Hepatocyte (in vitro differentiated cells): ENCODE measurements around the gene SYNRG. TPM values are rescaled to one million over a fixed set of nuclear protein-coding genes. Genes with fewer than 3 reads are reported as not detected.

Experiments used
- DNase-seq: peaks from one replicate; pipeline ENCODE4 v3.0.0-alpha.2; 2016; ENCODE audit warnings: low spot score
- H2AFZ ChIP-seq: fragments of 200-600 bp; sonication (generic); 2 replicates; pipeline ENCODE4 v1.6.0; 2016; ENCODE audit warnings: antibody characterized with exemption, mild to moderate bottlenecking
- H3K27ac ChIP-seq: fragments of 200-600 bp; sonication (generic); 2 replicates; pipeline ENCODE4 v1.5.1; 2016; ENCODE audit warnings: mild to moderate bottlenecking
- H3K27me3 ChIP-seq: fragments of 200-600 bp; sonication (generic); 2 replicates; pipeline ENCODE4 v1.6.1; 2016
- H3K36me3 ChIP-seq: fragments of 200-600 bp; sonication (generic); replicated peaks from 2 replicates; pipeline ENCODE4 v1.5.1; 2016; ENCODE audit warnings: low read depth; ENCODE audit not compliant: insufficient read depth
- H3K4me1 ChIP-seq: fragments of 200-600 bp; sonication (generic); 2 replicates; pipeline ENCODE4 v1.5.1; 2016; ENCODE audit warnings: mild to moderate bottlenecking, moderate library complexity; ENCODE audit not compliant: insufficient read depth
- H3K4me2 ChIP-seq: fragments of 200-600 bp; sonication (generic); 2 replicates; pipeline ENCODE4 v1.6.0; 2016
- H3K4me3 ChIP-seq: fragments of 200-600 bp; sonication (generic); 2 replicates; pipeline ENCODE4 v1.5.1; 2016; ENCODE audit warnings: mild to moderate bottlenecking
- H3K79me2 ChIP-seq: fragments of 200-600 bp; sonication (generic); 2 replicates; pipeline ENCODE4 v1.6.0; 2017; ENCODE audit warnings: mild to moderate bottlenecking
- H3K9me2 ChIP-seq: fragments of 200-600 bp; sonication (generic); replicated peaks from 2 replicates; pipeline ENCODE4 v1.6.0; 2017; ENCODE audit warnings: mild to moderate bottlenecking; ENCODE audit not compliant: insufficient read depth
- H3K9me3 ChIP-seq: fragments of 200-600 bp; sonication (generic); 2 replicates; pipeline ENCODE4 v1.5.1; 2016; ENCODE audit warnings: low read depth, mild to moderate bottlenecking
- H4K20me1 ChIP-seq: fragments of 200-600 bp; sonication (generic); 2 replicates; pipeline ENCODE4 v1.6.0; 2016; ENCODE audit warnings: mild to moderate bottlenecking; ENCODE audit not compliant: insufficient read depth, poor library complexity, severe bottlenecking
- EZH2 ChIP-seq: fragments of 200-600 bp; sonication (generic); IDR thresholded peaks from 2 replicates; pipeline ENCODE4 v1.6.1; 2016; ENCODE audit warnings: antibody characterized with exemption, mild to moderate bottlenecking, borderline replicate concordance
- EZH2phosphoT487 ChIP-seq: fragments of 200-600 bp; sonication (generic); IDR thresholded peaks from one replicate; pipeline ENCODE4 v1.6.1; 2018; ENCODE audit warnings: antibody characterized with exemption, mild to moderate bottlenecking, low read depth, moderate library complexity; ENCODE audit not compliant: unreplicated experiment, severe bottlenecking
- WGBS: methylation state at CpG from one replicate; pipeline ENCODE4 v1.1.6; 2016; ENCODE audit warnings: low lambda C conversion rate; ENCODE audit errors: missing lambda C conversion rate; 5-methylcytosine and 5-hydroxymethylcytosine counted together
- polyA plus RNA-seq: library from polyadenylated mRNA; unstranded; fragments of >200 nt; fragmentation: Nextera tagmentation; extraction: Ambion mirVana; gene quantifications from 2 replicates; pipeline ENCODE4 v1.2.1, GENCODE V29; 2016
- total RNA-seq: library from RNA; depleted of rRNA; stranded (reverse); fragments of >200 nt; gene quantifications from 2 replicates; pipeline ENCODE4 v1.2.3, GENCODE V29; 2014
- TF ChIP-seq, protein P1 (sequence below): fragments of 200-600 bp; sonication (generic); IDR thresholded peaks from 2 replicates; pipeline ENCODE4 v1.5.1; 2016; ENCODE audit warnings: antibody characterized with exemption, mild to moderate bottlenecking; ENCODE audit not compliant: poor library complexity

The SYNRG gene
- total and polyA plus RNA-seq, 2 experiments from 2014 or later, result 20.7 to 21.6 TPM

DNA sequence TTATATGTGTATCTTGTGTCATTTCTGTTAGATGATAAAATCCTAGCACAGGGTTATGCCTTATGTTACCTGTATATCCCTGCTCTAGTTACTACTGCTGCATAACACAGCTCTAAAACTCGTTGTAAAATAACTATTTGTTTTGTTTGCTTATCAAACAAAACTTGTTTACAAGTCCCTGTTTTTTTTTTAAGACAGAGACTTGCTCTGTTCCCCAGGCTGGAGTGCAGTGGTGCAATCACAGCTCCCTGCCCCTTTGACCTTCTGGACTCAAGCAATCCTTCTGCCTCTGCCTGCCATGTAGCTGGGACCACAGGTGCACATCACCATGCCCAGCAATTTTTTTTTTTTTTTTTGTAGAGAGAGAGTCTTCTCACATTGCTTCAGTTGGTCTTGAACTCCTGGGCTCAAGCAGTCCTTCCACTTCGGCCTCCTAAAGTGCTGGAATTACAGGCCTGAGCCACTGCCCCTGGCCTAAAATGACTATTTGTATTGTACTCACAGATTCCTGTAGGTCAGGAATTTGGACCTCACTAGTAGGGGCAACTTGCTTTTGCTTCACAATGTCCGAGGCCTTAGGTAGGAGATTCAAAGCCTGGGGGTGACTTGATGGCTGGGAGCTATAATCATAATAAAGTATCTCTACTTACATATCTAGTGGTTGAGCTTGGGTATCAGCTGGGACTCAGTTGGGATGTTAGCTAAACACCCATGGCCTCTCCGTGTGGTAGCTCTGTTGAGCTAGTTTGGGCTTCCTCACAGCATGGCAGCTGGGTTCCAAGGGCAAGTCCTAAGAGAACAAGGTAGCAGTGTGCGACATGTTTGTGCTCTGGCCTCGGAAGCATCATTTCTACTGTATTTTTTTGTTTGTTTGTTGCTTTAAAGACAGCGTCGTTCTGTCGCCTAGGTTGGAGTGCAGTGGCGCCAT, 106.9 kb downstream of the SYNRG start:
- DNase-seq, result no peak
- H3K79me2 ChIP-seq, result peaks cover 87% of the 10 kb centered on the region
- no peaks in the 10 kb centered on the region for H4K20me1 ChIP-seq
- WGBS, result 90% methylated on average over 10 of the region's 10 CpGs
- H3K4me1 ChIP-seq, result peaks cover 8% of the 10 kb centered on the region
- H3K4me3 ChIP-seq, result no peak overlapping the region
- H3K36me3 ChIP-seq, result no peaks in the 10 kb centered on the region
- no peaks in the 10 kb centered on the region for H3K27me3 ChIP-seq
- H3K9me3 ChIP-seq, result no peaks in the 10 kb centered on the region
- no peak overlapping the region for H2AFZ ChIP-seq
- H3K4me2 ChIP-seq, result no peak overlapping the region
- H3K27ac ChIP-seq, result no peak overlapping the region
- TF ChIP-seq EZH2, result no peak
- TF ChIP-seq, protein P1, sequence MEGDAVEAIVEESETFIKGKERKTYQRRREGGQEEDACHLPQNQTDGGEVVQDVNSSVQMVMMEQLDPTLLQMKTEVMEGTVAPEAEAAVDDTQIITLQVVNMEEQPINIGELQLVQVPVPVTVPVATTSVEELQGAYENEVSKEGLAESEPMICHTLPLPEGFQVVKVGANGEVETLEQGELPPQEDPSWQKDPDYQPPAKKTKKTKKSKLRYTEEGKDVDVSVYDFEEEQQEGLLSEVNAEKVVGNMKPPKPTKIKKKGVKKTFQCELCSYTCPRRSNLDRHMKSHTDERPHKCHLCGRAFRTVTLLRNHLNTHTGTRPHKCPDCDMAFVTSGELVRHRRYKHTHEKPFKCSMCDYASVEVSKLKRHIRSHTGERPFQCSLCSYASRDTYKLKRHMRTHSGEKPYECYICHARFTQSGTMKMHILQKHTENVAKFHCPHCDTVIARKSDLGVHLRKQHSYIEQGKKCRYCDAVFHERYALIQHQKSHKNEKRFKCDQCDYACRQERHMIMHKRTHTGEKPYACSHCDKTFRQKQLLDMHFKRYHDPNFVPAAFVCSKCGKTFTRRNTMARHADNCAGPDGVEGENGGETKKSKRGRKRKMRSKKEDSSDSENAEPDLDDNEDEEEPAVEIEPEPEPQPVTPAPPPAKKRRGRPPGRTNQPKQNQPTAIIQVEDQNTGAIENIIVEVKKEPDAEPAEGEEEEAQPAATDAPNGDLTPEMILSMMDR, result no peak
- TF ChIP-seq EZH2phosphoT487, result no peak
- H3K9me2 ChIP-seq, result no peaks in the 10 kb centered on the region

DNA sequence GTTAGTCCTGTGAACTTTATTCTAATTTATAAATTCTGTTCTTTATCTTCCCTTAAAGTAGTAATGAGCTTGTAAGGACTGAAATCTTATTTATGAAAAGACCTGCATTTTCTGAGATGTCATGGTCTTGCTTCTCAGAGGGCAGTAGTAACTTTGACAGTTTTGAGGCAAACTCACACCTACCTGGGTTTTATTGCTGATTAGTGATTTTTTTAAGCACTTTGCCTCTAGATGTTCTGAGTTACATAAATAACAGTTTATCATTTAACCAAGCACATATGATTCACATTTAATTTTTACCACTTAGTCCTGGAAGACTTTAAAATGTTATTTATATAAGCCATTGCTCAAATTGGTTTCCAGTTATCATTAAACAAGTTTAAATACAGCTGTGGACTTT, 108.8 kb downstream of the SYNRG start:
- TF ChIP-seq, protein P1, result no peak
- TF ChIP-seq EZH2 (no peak), EZH2phosphoT487 (no peak)
- no peaks in the 10 kb centered on the region for H3K9me3 ChIP-seq
- no peak overlapping the region for H3K4me3 ChIP-seq
- H4K20me1 ChIP-seq, result no peaks in the 10 kb centered on the region
- peaks cover 8% of the 10 kb centered on the region for H3K4me1 ChIP-seq
- H3K79me2 ChIP-seq, result peaks cover 89% of the 10 kb centered on the region
- H3K27ac ChIP-seq, result no peak overlapping the region
- no peak overlapping the region for H2AFZ ChIP-seq
- no peaks in the 10 kb centered on the region for H3K9me2 ChIP-seq
- no peak overlapping the region for H3K4me2 ChIP-seq
- no peaks in the 10 kb centered on the region for H3K36me3 ChIP-seq
- no peaks in the 10 kb centered on the region for H3K27me3 ChIP-seq
- DNase-seq, result no peak

DNA sequence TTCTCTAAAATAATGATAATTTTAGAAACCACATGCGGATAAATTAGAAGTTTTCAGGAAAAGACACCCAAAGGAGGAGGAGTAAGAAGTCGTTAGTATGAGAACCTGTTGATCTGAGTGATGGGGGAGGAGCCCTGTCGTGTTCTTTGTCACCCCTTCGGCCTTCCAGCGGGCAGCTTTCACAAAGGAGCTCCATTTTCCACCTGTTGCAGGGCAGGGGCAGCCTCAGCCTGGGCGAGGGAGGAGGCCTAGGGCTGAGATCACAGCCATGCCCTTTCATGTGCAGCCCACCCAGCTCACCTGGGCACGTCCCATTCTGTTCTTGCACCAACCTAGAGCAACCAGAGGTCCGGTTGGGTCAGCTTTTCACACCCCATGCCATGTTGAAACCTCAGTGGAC, 114.2 kb downstream of the SYNRG start:
- no peaks in the 10 kb centered on the region for H4K20me1 ChIP-seq
- H3K36me3 ChIP-seq, result no peaks in the 10 kb centered on the region
- H3K9me2 ChIP-seq, result no peaks in the 10 kb centered on the region
- H3K27me3 ChIP-seq, result no peaks in the 10 kb centered on the region
- no peak for TF ChIP-seq EZH2
- TF ChIP-seq, protein P1, result no peak
- TF ChIP-seq EZH2phosphoT487, result no peak
- no peak overlapping the region for H3K27ac ChIP-seq
- 69% methylated on average over 8 of the region's 8 CpGs for WGBS
- no peak overlapping the region for H3K4me3 ChIP-seq
- no peak overlapping the region for H3K4me2 ChIP-seq
- DNase-seq, result no peak
- peaks cover 15% of the 10 kb centered on the region for H3K4me1 ChIP-seq
- H3K9me3 ChIP-seq, result no peaks in the 10 kb centered on the region
- peaks cover 85% of the 10 kb centered on the region for H3K79me2 ChIP-seq
- H2AFZ ChIP-seq, result no peak overlapping the region
